Myocyte (in vitro differentiated cells): Measurements from ENCODE around the gene DLL1. TPM values are rescaled to one million over a fixed set of nuclear protein-coding genes. Genes with fewer than 3 reads are reported as not detected.
"Not testable (repeated sequence)": the region's sequence is repeated elsewhere in the genome, so short reads cannot be mapped to it uniquely, and the experiment has no call there.

Experiments
- DNase-seq: peaks from one replicate; pipeline ENCODE4 v3.0.0-alpha.2; 2012; ENCODE audit warnings: low read depth
- polyA plus RNA-seq: library from polyadenylated mRNA; unstranded; fragments of >200 nt; gene quantifications from one replicate; pipeline ENCODE4 v1.2.1, GENCODE V29; 2012; ENCODE audit warnings: missing spikeins
- total RNA-seq: library from RNA; depleted of rRNA; stranded (reverse); fragments of >200 nt; gene quantifications from 2 replicates; pipeline ENCODE4 v1.2.3, GENCODE V29; 2014

Gene DLL1, protein sequence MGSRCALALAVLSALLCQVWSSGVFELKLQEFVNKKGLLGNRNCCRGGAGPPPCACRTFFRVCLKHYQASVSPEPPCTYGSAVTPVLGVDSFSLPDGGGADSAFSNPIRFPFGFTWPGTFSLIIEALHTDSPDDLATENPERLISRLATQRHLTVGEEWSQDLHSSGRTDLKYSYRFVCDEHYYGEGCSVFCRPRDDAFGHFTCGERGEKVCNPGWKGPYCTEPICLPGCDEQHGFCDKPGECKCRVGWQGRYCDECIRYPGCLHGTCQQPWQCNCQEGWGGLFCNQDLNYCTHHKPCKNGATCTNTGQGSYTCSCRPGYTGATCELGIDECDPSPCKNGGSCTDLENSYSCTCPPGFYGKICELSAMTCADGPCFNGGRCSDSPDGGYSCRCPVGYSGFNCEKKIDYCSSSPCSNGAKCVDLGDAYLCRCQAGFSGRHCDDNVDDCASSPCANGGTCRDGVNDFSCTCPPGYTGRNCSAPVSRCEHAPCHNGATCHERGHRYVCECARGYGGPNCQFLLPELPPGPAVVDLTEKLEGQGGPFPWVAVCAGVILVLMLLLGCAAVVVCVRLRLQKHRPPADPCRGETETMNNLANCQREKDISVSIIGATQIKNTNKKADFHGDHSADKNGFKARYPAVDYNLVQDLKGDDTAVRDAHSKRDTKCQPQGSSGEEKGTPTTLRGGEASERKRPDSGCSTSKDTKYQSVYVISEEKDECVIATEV
- total RNA-seq = 38.7 and 71.8 TPM in 2 replicates
- 9.8 TPM for polyA plus RNA-seq

DNA sequence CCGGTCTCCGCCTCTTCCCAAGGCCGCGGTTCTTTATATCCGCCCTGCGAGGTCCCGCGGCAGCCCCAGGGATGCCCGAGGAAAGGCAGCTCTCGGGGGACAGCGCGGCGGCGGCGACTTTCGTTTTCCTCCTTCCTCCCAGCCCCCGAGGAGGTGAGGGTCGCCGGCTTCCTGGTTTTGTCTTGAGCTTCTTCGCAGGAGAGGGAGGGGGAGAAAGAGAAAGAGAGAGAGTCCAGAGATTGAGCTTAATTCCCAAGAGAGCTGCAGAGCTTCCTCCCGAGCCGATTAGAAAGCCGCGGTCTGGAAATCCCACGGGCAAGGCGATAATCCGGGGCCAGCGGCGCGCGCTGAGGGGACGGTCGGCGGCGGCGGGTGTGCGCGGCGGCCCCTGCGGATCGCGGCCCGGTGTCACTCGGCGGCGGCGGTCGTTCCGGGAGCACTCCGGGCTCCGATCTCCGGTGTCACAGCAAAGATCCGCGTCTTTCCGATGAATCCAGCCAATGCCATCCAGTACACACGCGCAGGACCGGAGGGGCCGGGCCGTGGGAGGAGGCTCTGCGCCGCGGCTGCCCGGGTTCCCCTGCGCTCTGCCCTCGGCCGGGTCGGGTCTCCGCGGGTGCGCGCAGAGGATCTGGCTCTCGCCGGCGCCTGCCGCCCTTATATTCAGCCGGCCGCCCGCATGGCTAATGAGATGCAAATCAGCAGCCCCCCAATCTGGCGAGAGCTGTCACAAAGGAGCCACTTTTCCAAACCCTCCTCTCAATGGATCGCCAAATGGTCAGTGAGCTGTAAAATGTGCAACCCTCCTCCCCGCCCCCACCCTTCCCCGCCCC lies at the start of gene DLL1:
TSS of gene DLL1 (minus strand) at position 783 of the 833 bp plus-strand sequence. CDS start 939 bp downstream, outside the sequence.
- peak; percentile 88 for DNase-seq

DNA sequence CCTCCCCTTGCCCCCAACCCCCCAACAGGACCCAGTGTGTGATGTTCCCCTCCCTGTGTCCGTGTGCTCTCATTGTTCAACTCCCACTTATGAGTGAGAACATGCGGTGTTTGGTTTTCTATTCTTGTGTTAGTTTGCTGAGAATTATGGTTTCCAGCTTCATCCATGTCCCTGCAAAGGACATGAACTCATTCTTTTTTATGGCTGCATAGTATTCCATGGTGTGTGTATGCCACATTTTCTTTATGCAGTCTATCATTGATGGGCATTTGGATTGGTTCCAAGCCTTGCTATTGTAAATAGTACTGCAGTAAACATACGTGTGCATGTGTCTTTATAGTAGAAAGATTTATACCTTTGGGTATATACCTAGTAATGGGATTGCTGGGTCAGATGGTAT lies 44.3 kb upstream of the DLL1 start:
- not testable (repeated sequence) for DNase-seq

DNA sequence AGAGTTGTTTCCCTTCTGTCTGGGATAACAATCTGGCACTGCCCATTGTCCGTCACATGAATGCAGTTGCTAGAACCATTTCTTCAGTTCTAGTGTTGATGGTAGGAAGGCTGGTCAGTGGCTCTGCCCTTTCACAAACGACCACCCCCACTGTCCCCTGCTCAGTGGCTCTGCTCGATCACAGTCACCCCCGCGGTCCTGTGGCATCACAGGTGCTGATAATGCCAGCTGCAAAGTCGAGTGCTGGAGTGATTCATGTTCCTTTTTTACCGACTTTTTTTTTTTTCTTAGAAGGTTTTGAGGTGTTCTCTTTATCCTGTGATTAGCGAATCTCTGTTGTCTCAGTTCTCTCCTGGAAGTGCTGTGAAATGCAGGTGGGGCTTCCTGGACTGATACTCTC lies 38.4 kb upstream of the DLL1 start:
- DNase-seq = peak; percentile 64

DNA sequence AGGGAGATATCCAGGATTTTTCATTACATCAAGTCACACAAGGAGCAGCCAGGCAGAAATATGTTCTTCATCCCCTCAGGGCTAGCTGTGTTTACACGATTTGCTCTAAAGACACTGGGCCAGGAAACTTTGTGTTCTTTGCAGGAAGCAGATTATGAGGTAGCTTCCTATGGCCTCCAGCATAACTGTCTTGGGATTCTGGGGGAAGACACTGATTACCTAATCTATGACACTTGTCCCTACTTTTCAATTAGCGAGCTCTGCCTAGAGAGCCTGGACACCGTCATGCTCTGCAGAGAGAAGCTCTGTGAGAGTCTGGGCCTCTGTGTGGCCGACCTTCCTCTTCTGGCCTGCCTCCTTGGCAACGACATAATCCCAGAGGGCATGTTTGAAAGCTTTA lies 26.8 kb upstream of the DLL1 start:
- DNase-seq = no peak

DNA sequence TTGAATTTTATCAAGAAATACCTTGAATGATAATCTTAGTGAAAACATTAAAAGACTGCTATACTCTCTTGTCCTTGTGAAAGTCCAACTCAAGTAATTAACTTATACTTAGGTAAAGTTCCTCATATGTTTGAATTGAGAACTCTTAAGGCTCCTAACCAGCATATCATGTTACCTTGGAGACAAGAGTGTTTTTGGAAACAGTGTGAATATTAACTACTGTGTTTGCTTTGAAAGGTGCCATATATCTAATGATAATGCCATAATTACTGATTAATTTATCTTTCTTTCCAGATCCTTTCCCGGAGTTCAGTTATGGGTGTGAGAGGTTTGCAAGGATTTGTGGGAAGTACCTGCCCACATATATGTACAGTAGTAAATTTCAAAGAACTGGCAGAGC lies 26.2 kb upstream of the DLL1 start:
- no peak for DNase-seq

DNA sequence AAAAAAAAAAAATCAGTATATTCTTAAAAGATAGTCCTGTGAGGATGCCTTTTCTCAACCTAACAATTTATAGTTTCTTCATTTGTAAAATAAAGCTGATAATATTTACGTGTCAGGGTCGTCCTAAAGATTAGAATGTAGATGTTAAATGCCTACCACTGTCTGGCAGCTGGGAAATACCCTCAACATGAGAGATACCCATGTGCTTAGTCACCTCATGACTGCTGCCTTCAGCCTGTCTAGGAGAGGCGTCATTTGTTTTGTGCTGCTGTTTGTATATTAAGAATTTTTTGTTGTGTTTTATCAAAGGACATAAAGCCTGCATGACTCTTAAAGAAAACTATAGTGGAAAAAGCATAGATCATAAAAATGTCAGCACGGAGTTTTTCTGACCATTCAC lies 25.2 kb upstream of the DLL1 start:
- DNase-seq = no peak

DNA sequence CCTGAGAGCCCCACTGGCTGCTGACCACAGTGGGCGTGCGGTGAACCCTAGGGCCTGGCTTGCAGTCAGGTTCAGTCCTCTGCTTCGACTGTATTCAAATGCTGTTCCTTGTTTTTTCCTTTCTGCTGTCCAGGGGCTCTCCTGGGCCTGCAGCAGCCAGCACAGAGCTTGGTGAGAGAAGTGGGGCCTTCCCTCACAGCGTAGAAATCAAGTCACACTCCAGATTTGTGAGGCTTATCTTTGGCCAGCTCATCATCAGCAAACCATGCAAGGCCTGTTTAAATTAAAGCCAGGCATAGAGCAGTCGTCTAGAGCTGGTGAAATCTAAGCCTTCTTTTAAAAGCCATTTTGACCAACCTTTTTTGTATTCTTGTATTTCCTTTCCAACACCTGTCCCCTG lies 24.1 kb upstream of the DLL1 start:
- no peak for DNase-seq

DNA sequence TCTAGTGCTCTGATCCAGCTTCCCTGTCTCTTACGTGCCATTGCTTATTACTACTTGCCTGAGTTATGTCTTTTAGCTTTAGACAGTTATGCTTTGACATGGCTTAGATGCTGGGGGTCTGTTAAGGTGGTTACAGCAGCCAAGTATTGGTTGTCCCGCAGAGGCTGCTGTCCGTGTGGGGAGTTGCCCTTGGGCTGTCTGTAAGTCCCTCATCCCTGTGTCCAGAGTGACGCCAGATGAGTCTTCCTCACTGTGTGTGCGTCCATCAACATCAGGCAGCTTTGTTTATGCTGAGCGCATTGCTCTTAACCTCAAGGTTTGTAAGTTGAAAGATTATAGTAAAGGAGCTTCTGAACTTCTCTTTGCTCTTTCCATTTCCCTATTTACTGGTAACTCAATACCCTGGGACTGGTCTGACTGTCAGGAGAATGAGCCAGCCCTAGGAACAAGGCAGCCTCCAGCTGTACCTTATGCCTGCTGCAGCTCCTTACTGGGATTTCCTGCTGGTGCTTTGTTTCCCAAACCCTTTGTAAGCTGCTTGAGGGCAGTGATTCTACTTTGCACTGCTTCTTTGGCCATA lies 22.9 kb upstream of the DLL1 start:
- peak; percentile 55 for DNase-seq

DNA sequence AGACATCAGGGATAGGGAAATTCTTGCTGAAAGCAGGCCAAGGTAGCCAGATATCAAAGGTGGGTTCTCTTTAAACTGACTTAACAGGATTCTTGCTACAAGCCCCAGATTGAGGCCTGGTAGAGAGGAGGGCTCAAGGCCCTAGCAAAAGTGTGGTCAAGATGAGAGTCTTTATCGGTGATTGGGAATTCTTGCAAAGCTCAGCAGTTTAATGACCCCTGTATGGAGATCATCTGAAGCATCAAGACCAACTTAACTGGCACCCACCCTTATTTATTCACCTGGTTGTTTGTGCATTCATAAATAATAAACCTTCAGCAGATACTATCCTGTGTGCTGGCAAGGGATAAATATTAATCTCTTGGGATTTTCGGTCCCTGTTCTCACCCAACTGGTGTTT lies 22.0 kb upstream of the DLL1 start:
- no peak for DNase-seq

DNA sequence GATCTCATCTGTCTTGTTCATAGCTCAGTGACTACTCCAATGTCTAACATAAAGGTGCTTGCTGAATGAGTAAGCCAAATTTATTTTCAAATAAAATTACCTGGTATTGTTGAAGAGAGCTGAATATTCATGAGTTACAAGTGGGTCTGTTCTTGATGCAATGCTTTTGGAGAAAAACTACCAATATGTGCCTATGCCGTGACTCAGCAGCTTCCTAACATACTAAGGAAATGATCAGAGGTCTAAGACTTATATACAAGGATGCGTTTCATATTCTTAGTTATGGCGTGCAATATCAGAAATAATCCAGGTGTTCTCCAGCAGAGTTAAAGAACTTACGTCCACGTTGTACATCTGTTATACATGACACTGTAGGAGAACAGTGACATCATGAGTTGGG lies 20.8 kb upstream of the DLL1 start:
- DNase-seq = no peak

DNA sequence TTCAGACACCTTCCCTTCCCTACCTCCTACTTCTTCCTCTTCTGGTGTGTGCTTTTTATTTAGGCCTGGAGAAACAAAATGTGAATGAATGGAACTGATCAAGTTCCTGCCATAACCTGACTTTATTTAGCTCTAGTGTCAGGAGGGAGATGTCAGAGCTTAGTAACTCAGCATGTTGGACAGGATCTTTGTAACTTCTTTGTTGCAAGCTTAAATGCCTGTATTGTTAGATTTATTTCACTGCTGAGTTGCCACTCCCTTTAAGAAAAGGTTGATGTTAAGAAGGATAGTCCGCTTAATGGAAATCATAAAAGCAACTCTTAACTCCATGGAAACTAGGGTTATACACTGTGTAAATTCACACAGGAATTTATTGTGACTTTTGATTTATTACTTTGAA lies 17.9 kb upstream of the DLL1 start:
- no peak for DNase-seq

DNA sequence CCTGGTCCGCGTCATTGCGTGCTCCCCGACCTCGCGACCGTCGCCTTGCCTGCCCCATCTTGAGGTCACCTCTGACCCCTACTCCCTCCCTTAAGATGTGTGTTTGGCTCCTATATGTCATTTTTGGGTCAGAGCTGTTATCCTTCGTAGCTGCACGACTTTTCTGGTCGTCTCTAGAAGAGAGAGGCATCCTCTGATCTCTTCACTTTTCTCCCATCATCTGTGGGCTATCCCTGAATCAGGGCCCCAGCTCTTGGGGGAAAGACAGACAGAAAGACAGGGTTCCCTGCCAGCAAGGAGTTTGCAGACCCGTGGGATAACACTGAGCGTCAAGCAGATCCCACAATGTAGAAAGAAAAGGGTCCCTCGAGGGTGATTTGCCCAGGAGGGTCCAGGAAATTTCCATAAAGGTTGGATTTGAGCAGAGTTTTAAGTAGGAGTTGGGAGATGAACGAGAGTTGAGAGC lies 16.2 kb upstream of the DLL1 start:
- no peak for DNase-seq

DNA sequence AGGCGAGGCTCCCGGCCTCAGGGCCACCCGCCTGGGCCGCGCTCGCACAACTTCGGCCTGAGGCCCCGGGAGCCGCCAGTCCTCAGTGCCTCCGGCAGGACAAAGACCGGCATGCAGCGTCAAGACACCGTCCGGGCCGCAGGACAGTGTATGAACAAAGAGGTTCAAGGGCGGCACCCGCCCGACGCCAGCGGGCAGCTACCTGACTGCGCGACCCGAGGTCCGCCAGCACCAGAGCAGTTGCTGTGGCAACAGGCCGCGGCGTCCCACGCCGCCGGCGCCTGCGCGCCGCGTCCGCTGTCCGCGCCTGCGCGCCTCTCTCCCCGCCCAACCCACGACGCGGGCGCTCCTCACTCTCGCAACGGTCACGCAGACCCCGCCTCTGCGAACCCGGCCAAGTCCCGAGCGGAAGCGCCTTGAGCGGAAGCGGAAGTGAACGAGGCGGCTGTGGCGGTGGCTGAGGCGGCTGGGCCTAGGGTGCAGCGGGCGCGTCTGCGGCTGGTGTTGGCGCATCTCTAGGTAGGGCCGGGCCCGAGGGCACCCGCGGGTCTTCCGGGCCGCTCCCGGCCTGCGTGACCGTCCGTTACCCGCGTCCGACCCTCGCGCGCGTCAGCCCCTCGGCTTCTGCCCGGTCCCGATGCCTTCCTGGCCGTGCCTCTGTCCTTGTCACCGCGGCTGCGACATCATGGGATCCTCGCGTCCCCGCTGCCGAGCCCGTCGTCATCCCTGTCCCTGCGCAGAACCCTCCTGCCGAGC lies 15.6 kb upstream of the DLL1 start, which contains the start of gene FAM120B:
TSS of gene FAM120B (plus strand) at position 435 of the 756 bp plus-strand sequence. CDS start 10,633 bp downstream, outside the sequence.
- peak; percentile 98 for DNase-seq

DNA sequence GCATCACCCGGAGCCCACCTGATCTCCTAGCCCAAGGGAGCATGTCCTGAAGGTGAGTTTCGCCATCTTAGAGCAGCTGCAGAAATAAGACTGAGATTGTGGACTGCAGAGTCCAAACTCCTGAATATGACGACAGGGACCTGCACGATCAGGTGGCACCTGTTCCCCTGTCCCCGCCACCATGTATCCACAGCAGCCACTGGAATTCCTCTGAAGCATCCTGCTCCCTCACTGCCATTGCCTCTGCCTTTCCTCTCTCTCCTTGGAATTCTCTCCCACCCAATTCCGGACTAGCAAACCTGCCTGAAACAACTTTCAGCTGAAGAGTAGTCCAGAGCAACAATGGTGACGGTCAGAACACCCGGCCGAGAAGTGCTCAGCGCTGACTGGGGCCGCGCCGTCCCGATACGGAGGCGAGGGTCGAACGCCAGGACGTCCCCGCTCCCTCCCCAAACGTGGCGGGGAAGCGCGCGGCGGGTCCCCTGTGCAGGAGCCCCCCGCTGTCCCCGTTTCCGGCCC lies 15.0 kb upstream of the DLL1 start:
- no peak for DNase-seq

DNA sequence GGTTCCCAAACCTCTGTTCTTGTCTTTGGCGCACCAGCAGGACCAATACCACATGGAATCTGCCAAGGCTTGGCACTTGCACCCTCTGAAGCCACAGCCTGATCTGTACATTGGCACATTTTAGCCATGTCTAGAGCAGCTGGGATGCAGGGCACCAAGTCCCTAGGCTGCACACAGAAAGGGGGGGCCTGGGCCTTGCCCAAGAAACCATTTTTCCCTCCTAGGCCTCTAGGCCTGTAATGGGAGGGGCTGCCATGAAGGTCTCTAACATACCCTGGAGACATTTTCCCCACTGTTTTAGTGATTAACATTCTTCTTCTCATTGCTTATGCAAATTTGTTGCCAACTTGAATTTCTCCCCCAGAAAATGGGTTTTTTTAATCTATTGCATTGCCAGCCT lies 10.3 kb upstream of the DLL1 start:
- DNase-seq = no peak

DNA sequence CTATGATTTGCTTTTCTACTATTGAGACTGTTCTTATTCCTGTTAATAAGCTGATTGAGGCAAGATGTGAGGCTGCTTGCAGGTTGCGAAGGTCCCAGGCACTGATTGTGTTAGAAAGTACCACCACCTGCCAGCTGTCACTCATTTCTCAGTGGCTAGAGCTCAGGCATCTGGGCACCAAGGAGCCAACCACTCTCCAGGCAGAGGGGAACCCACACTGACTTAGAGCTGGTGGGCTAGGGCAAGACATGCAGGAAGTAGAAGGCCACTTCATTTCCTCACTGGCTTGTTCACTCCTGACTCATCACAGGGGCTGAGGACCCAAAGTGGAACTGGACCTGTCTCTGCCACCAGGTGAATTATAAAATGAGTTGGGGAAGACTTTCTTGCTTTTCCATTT lies 7.8 kb upstream of the DLL1 start:
- DNase-seq = peak; percentile 89

DNA sequence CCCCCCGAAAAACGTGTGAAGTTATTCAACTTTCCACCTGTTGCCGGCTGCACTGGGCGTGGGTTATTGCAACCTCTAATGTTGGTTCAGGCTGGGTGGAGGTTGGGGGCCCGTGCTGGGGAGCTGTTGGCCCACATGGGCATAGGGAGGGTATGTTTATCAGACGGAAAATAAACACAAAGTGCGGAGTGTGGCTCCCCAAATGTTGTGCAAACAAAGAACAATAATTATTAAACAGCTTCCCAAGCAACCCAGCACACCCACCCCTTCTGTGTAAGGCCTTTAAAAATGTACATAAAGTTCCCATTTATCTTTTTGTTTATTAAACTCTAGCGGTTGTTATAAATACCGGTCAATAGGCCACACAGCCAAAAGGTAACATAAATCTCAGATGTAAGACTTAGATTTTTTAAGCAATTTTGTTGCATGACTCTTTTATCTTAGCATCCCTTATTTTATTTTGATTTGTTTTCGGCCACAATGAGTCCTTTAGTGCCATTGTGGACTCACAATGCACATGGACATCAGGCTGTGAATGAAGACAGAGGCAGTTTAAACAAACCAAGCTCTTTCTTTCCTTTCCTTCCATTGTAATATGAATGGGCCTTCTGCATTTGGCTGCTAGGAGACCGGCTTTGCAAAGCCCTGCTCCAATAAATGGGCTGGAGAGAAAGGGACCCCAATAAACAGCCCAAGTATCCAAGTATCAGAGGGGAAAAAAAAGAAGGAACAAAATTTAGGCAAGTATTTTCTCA lies 6.9 kb upstream of the DLL1 start:
- peak; percentile 46 for DNase-seq

DNA sequence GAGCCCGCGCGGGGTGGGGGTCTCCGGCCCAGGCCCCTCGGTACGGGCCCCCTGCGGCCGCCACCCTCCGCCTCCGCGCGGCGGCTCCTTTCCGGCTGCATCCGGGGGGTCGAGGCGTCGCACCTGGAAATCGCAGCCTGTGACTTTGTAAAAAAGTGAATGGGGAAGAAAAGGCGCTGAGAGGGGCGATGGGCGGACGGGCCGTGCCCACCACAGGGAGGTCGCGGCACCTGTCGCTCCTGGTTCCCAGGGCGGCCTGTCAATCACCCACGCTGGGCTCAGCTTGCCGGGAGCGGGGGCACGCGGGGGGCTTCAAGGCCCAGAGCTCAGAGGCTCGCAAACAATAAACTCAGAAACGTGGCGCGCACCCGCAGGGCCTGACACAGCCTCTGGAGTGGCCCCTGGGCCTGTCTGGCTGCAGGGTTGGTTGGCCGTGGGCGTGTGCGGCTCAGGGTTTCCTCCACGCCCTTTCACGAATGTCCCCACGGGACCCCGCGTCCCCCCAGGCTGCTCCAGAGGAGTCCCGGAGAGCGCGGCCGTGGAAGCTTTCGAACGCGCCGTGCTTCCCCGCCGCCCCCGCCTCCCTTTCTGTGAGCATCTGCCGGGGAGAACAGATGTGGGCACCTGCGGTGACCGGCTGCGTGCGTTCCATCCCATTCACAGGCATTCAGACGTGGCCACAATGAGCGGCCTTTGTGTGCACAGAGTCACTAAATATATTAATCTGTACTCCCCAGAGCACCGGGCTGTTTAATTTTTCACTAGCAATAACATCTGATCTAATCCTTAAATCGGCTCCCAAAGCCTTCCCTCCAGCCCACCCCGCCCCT lies 6.1 kb upstream of the DLL1 start:
- no peak for DNase-seq

DNA sequence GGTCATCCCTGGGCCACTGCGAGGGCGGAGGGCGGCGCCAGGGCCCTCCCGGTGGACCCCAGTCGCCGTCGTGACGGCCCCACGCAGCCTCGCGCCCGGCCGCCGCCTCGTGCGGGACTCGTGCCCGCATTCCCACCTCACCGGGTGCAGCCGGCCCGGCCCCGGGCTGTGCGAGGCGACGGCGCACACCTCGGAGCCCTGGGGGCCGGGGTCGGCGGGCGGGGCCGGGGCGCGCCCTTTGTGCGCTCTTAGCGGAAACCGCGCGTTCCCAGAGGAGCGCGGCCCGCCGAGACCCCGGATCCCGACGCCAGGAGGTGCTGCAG lies 5.5 kb upstream of the DLL1 start:
- DNase-seq = no peak
